GM13976 (cell line): Measurements from ENCODE around the gene FAM210B.

ENCODE experiments used
- DNase-seq: peaks from one replicate; pipeline ENCODE4 v3.0.0; 2012; ENCODE audit warnings: low spot score
- in situ Hi-C: fragments of 300-500 bp; cut with MboI; formaldehyde crosslinking; loops from one replicate; pipeline ENCODE4 v1.12.0; 2022; ENCODE audit warnings: low sequenced_read_pairs, mixed read lengths, inconsistent platforms; ENCODE audit not compliant: unreplicated experiment
- TF ChIP-seq, protein P1 (sequence below): IDR thresholded peaks from 2 replicates; pipeline ENCODE4 v1.5.1; 2012; ENCODE audit warnings: borderline replicate concordance, mild to moderate bottlenecking; ENCODE audit not compliant: insufficient read depth; ENCODE audit errors: extremely low read depth, missing control alignments, control extremely low read depth

Gene FAM210B

GRCh38 chr20:56369179-56369578, 10.4 kb downstream of the FAM210B start:
- in situ Hi-C loops = no loop called here
- TF ChIP-seq, protein P1, sequence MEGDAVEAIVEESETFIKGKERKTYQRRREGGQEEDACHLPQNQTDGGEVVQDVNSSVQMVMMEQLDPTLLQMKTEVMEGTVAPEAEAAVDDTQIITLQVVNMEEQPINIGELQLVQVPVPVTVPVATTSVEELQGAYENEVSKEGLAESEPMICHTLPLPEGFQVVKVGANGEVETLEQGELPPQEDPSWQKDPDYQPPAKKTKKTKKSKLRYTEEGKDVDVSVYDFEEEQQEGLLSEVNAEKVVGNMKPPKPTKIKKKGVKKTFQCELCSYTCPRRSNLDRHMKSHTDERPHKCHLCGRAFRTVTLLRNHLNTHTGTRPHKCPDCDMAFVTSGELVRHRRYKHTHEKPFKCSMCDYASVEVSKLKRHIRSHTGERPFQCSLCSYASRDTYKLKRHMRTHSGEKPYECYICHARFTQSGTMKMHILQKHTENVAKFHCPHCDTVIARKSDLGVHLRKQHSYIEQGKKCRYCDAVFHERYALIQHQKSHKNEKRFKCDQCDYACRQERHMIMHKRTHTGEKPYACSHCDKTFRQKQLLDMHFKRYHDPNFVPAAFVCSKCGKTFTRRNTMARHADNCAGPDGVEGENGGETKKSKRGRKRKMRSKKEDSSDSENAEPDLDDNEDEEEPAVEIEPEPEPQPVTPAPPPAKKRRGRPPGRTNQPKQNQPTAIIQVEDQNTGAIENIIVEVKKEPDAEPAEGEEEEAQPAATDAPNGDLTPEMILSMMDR = no peak
- no peak for DNase-seq

GRCh38 chr20:56371977-56372376, 13.2 kb downstream of the FAM210B start:
- DNase-seq = no peak
- in situ Hi-C loops = no loop called here
- TF ChIP-seq, protein P1 = no peak

- in situ Hi-C loops = no loop called here
- TF ChIP-seq, protein P1 = no peak
Measured at GRCh38 chr20:56372850-56373249, 14.1 kb downstream of the FAM210B start.

GRCh38 chr20:56373942-56374341, 15.2 kb downstream of the FAM210B start:
- in situ Hi-C loops = no loop called here
- no peak for DNase-seq
- TF ChIP-seq, protein P1 = no peak

More at GRCh38 chr20:56372850-56373249, 14.1 kb downstream of the FAM210B start:
- no peak for DNase-seq

GRCh38 chr20:56376331-56376730, 17.6 kb downstream of the FAM210B start:
- DNase-seq = no peak
- in situ Hi-C loops = no loop called here
- TF ChIP-seq, protein P1 = no peak

DNA sequence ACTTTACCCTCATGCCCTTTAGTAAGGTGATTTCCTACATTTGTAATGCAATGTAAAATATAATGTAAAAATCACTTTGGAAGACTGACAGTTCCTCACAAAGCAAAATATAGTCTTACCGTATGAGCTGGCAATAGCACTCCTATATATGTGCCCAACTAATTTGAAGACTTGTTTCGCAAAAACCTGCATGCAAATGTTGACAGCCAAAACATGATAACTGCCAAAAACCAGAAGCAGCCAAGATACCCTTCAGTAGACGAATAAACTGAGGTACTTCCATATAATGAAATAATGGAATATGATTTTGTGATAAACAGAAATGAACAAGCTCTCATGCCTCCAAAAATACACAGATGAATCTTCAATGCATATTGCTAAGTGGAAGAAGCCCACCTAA, 19.6 kb downstream of the FAM210B start:
- DNase-seq = no peak
- in situ Hi-C loops = no loop called here
- TF ChIP-seq, protein P1 = no peak

GRCh38 chr20:56380375-56380774, 21.6 kb downstream of the FAM210B start:
- DNase-seq = no peak
- TF ChIP-seq, protein P1 = no peak
- in situ Hi-C loops = no loop called here
